Measurements from ENCODE around the gene TIMP2.
"Not testable (repeated sequence)": the region's sequence is repeated elsewhere in the genome, so short reads cannot be mapped to it uniquely, and the experiment has no call there.

The TIMP2 gene

DNA sequence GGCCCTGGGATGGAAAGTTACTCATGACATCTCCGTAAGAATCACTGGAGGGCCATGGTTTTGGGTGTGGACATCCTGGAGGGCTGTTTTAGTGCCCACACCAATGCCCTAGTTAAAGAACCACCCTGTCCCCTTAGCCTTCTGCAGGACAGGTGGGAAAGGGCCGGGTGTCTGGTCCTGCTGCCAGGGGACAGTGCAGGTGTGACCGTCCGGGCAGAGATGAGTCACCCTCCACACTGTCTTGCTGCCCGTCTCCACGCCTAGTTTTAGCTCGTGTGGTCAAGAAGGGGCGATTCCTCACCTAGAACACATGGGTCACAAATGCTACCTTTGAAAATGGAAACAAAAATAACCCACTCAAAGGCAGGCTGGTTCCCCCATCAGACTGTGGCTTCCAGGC, 39.2 kb downstream of the TIMP2 start:
- DNase-seq: no peak

- no peak for DNase-seq
Observed at GRCh38 chr17:78884876-78885667, 40.1 kb downstream of the TIMP2 start.

GRCh38 chr17:78884148-78884825, 40.9 kb downstream of the TIMP2 start:
- DNase-seq: no peak

DNA sequence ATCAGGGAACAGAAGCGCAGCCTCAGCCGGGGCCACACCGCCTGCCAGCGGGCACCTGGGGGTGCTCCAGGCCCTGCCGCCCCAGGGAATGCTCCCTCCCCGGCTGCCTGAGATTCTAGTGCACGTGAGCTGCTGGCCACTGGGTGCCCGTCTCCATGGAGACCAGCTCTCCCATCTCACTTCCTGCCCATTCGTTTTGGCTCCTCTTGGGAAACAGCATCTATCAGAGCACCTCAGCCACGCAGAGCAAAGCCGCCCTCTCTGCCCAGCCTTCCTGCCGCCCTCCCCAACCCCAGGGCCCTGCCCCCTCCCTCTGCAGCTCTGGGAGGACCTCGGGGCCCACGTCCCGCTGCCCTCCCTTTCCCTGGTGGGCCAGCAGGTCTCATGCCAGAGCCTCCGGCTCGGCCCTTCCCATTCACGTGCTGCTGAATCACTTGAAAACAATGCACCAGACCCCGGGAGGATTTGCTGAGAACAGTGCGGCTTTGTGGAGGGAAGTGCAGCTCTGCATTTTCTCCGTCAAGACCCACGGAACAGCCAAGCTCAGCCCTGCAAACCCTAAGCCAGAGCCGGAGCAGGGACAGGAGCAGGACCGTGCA, 41.6 kb downstream of the TIMP2 start:
- DNase-seq: no peak

GRCh38 chr17:78883089-78883532, 42.1 kb downstream of the TIMP2 start:
- no peak for DNase-seq

DNA sequence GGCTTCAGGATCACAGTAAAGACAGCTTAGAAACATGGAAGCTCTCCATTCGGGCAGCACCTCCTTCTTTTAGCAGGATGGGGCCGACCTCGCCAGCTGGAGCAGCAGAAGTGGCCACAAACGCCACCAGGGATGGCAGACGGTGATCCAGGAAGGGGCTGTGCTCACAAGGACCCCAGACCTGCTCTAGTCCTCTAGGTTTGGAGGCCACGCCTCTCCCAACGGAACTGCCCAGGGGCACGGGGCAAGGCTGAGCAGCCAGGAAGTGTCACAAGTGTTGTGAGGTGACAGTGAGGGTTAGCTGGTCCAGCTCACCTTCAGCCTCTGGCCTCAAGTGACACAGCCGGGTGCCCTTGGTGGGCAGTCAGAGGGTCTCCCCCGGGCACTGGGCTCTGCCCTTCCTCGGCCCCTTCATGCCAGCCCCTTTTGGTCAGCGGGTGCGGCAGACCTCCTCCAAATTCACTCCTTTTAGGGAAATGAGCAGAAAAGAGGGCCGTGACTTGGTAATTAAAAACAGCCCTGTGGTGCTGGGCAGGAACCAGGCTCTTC, 42.6 kb downstream of the TIMP2 start:
- no peak for DNase-seq

GRCh38 chr17:78879635-78880186, 45.5 kb downstream of the TIMP2 start:
- DNase-seq: peak; percentile 20

GRCh38 chr17:78878871-78879527, 46.2 kb downstream of the TIMP2 start:
- DNase-seq: no peak

GRCh38 chr17:78878261-78878660, 46.9 kb downstream of the TIMP2 start:
- DNase-seq: no peak

- DNase-seq: not testable (repeated sequence)
Observed at GRCh38 chr17:78876954-78877517, 48.2 kb downstream of the TIMP2 start.

GRCh38 chr17:78876094-78876597, 49.0 kb downstream of the TIMP2 start:
- no peak for DNase-seq

DNA sequence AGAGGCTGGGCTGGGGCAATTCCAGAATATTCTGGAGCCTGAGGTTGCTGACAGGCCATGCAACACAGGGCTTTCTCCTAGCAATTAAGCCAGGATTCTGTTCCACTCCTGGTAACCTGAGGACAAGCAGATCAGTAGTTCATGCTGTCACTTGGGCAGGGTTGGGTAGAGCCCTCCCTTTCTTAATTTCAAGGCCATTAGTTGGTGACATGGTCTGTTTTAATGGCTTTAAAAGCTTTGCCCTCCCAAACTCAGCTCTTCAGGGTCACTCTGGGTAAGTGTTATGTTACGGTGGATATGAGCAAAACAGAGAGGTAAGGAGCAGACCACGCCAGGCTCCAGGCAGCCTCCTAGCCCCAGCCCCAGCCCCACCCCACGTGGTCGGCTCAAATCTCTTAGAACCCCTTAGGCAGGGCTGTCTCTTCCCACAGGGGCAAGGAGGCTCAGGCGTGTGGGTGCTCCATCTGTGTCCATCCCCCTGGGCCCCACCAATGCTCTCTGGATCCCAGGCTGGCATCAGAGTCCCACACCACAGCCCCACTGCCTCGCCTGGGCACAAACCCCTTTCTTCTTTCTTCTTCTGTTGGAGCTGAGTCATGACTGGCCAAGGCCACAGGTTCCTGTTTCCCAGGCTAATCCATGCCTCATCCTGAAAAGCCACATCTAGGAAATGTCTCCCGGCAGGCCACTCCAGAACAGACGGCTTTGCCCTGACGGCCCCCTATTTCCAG, 49.7 kb downstream of the TIMP2 start:
- DNase-seq: no peak

GRCh38 chr17:78873519-78874340, 51.5 kb downstream of the TIMP2 start:
- DNase-seq: no peak

DNA sequence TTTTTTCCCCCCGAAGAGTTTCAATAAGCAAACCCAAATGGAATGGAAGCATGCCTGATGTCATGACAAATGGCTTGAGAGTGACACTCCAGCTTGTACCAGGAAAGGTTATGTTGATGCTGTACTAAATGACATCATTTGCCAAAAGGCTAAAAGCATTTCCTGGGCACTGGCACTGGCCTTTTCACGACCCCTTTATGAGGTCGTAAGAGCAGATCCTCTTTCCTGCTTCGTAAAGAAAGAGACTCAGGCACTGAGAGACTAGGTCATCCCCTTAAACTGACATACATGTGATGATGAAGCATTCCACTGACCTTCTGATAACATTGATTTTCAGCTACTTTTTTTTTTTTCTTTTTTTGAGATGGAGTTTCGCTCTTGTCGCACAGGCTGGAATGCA, 52.7 kb downstream of the TIMP2 start:
- no peak for DNase-seq

DNA sequence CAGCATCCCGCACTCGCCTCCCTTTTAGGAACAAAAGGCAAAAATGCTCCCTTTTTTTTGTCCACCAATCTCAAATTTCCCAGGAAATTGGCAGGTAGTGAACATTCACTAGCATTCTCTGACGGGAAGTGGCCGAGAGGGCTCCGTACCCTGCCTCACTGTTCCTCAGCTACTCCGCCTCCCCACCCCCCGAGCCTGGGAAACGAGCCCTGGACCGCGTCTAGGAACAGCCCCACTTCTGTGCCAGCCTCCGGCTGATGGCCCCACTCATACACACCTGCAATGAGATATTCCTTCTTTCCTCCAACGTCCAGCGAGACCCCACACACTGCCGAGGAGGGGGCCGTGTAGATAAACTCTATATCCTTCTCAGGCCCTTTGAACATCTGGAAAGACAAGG, 54.6 kb downstream of the TIMP2 start:
- DNase-seq: no peak

DNA sequence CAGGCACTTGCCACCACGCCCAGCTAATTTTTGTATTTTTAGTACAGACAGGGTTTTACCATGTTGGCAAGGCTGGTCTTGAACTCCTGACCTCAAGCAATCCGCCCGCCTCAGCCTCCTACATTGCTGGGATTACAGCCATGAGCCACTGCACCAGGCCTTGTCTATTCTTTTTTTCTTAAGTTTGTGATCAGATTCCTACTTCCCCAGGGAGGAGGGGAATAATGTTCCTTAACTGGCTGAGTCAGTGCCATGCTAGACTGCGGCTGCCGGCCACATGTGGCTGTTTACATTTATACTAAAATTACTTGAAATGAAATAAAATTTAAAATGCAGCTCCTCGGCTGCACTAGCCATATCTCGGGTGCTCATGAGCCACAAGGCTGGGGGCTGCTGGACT, 56.8 kb downstream of the TIMP2 start:
- no peak for DNase-seq

DNA sequence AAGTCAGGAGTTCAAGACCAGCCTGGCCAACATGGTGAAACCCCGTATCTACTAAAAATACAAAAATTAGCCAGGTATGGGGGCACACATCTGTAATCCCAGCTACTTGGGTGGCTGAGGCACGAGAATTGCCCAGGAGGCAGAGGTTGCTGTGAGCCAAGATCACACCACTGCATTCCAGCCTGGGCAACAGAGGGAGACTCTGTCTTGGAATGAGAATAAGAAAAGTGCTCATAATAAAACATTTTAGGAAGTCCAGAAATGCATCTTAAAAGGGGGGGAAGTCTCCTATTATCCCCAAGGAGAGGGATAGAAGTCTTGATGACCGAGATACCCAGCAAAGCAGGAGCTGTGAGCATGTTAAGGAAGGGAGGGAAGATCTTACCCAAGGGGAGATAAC, 58.1 kb downstream of the TIMP2 start:
- not testable (repeated sequence) for DNase-seq

- DNase-seq: peak; percentile 55
Observed at GRCh38 chr17:78865682-78866390, 59.4 kb downstream of the TIMP2 start.

DNA sequence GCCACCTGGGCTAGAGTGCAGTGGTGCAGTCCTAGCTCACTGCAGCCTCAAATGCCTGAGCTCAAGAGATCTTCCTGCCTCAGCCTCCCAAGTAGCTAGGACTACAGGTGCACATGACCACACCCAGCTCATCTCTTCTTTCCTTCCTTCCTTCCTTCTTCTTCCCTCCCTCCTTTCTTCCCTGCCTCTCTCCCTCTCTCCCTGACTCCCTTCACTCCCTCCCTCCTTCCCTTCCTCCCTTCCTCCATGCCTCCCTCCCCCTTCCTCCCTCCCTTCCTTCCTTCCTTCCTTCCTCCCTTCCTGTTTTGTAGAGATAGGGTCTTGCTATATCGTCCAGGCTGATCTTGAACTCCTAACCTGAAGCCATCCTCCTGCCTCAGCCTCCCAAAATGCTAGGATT, 61.1 kb downstream of the TIMP2 start:
- DNase-seq: no peak
